Measurements from ENCODE around the gene ZNF106. TPM values are rescaled to one million over a fixed set of nuclear protein-coding genes. Genes with fewer than 3 reads are reported as not detected.

The ZNF106 gene
- total RNA-seq, 1 donor from 2014 or later = 30.6 TPM

GRCh38 chr15:42408178-42408577 is 82.8 kb downstream of the ZNF106 start:
- DNase-seq (ENCODE audit: low read depth in 2 of 2) = no peak

- no peak for DNase-seq (ENCODE audit: low read depth in 2 of 2)
Observed at GRCh38 chr15:42405863-42406482, 85.0 kb downstream of the ZNF106 start.

- DNase-seq (ENCODE audit: low read depth in 2 of 2) = no peak
Observed at GRCh38 chr15:42404461-42405235, 86.3 kb downstream of the ZNF106 start.

- no peak for DNase-seq (ENCODE audit: low read depth in 2 of 2)
Observed at GRCh38 chr15:42403389-42403788, 87.6 kb downstream of the ZNF106 start.

- DNase-seq (ENCODE audit: low read depth in 2 of 2) = no peak
Observed at GRCh38 chr15:42402455-42403205, 88.3 kb downstream of the ZNF106 start.

- peak in 1 of 2 donors; percentile 58 for DNase-seq (ENCODE audit: low read depth in 2 of 2)
Observed at GRCh38 chr15:42401544-42402454, 89.1 kb downstream of the ZNF106 start.

- DNase-seq (ENCODE audit: low read depth in 2 of 2) = no peak
Observed at GRCh38 chr15:42395838-42396237, 95.1 kb downstream of the ZNF106 start.

- DNase-seq (ENCODE audit: low read depth in 2 of 2) = no peak
Observed at GRCh38 chr15:42394106-42394505, 96.8 kb downstream of the ZNF106 start.

- no peak for DNase-seq (ENCODE audit: low read depth in 2 of 2)
Observed at GRCh38 chr15:42392309-42393024, 98.5 kb downstream of the ZNF106 start.

GRCh38 chr15:42387603-42388002 is 103.3 kb downstream of the ZNF106 start:
- no peak for DNase-seq (ENCODE audit: low read depth in 2 of 2)

GRCh38 chr15:42385980-42386700 is 104.8 kb downstream of the ZNF106 start:
- peak in 1 of 2 donors; percentile 55 for DNase-seq (ENCODE audit: low read depth in 2 of 2)

GRCh38 chr15:42385206-42385979 is 105.5 kb downstream of the ZNF106 start:
- peak in 1 of 2 donors; percentile 59 for DNase-seq (ENCODE audit: low read depth in 2 of 2)

- DNase-seq (ENCODE audit: low read depth in 2 of 2) = no peak
Observed at GRCh38 chr15:42384597-42384996, 106.3 kb downstream of the ZNF106 start.

GRCh38 chr15:42378011-42378410 is 112.9 kb downstream of the ZNF106 start:
- no peak for DNase-seq (ENCODE audit: low read depth in 2 of 2)

GRCh38 chr15:42375941-42376340 is 115.0 kb downstream of the ZNF106 start:
- no peak for DNase-seq (ENCODE audit: low read depth in 2 of 2)

- DNase-seq (ENCODE audit: low read depth in 2 of 2) = no peak
Observed at GRCh38 chr15:42375252-42375651, 115.7 kb downstream of the ZNF106 start.

GRCh38 chr15:42374810-42375209 is 116.1 kb downstream of the ZNF106 start:
- DNase-seq (ENCODE audit: low read depth in 2 of 2) = no peak

GRCh38 chr15:42373936-42374335 is 117.0 kb downstream of the ZNF106 start:
- no peak for DNase-seq (ENCODE audit: low read depth in 2 of 2)

- DNase-seq (ENCODE audit: low read depth in 2 of 2) = no peak
Observed at GRCh38 chr15:42373274-42373673, 117.7 kb downstream of the ZNF106 start.

All from dermis microvascular lymphatic vessel endothelial cell (primary cell).